AG09319 (cell line): ENCODE measurements around the gene FITM1.
"Not testable (repeated sequence)": the region's sequence is repeated elsewhere in the genome, so short reads cannot be mapped to it uniquely, and the experiment has no call there.

Experiments
- DNase-seq: peaks from one replicate; pipeline ENCODE4 v3.0.0-alpha.2; 2010; ENCODE audit warnings: low read depth; ENCODE audit errors: extremely low read depth
- TF ChIP-seq, protein P1 (sequence below): IDR thresholded peaks from 2 replicates; pipeline ENCODE4 v1.5.1; 2011; ENCODE audit warnings: low read depth, mild to moderate bottlenecking, inconsistent platforms, low read length, moderate library complexity

Gene FITM1

DNA sequence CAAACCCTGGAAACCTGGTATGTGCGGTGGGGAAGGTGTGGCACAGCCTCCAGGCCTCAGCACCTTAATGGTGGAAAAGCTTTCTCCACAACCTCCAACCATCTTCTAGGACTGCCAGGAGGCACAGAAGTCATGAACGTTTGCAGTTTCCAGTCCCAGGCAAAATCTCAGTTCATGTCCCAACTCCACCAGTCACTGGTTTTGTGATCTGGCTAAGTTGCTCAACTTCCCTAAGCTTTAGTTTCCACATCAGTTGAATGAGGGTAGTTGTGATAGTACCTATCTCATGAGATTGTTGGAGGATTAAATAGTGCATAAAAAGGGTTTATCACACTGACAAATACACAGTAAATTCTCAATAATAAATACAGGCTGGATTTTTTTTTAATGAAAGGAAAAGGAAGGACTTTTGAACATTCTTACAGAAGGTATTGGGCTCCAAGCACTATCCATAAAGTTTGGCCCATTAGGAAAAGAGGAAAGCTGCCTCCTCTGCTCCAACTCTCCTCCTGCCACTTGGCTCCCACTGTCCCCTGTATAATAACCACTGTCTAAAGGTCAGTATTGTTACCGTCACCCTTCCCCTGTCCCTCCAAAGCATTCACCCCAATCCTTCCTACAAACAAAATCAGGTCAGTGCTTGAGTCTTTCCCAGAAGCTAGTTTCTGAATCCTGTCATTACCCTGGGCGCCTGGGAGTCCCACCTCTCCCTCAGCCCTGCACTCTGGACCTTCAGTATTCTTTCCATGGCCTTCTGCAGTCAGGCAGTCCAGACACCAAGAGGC is 30.1 kb upstream of the FITM1 start:
- TF ChIP-seq, protein P1, sequence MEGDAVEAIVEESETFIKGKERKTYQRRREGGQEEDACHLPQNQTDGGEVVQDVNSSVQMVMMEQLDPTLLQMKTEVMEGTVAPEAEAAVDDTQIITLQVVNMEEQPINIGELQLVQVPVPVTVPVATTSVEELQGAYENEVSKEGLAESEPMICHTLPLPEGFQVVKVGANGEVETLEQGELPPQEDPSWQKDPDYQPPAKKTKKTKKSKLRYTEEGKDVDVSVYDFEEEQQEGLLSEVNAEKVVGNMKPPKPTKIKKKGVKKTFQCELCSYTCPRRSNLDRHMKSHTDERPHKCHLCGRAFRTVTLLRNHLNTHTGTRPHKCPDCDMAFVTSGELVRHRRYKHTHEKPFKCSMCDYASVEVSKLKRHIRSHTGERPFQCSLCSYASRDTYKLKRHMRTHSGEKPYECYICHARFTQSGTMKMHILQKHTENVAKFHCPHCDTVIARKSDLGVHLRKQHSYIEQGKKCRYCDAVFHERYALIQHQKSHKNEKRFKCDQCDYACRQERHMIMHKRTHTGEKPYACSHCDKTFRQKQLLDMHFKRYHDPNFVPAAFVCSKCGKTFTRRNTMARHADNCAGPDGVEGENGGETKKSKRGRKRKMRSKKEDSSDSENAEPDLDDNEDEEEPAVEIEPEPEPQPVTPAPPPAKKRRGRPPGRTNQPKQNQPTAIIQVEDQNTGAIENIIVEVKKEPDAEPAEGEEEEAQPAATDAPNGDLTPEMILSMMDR: no peak
- DNase-seq: no peak

DNA sequence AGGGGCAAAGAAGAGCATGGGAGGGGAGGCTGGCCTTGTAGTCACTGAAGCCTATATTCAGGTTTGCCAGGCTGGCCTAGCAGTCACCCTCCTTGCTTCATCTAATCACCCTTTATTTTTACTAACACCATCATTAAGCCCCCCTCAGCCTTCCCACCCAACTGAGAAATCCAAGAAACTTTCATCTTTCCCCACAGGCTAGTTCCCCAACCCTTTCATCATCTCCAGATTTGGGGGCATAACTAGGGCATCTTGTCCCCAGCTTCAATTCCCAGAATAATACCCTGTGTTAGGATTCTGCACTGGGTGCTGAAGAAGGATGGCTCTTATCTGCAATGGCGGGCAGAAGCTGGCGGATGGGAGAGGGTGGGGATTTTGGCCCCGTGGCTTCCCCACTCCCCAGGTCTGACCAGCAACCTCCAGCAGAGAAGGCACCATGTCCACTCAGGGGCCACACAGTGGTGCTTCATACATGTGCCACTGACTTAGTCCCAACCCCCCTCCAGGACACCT is 29.4 kb upstream of the FITM1 start:
- no peak for DNase-seq
- TF ChIP-seq, protein P1: no peak

DNA sequence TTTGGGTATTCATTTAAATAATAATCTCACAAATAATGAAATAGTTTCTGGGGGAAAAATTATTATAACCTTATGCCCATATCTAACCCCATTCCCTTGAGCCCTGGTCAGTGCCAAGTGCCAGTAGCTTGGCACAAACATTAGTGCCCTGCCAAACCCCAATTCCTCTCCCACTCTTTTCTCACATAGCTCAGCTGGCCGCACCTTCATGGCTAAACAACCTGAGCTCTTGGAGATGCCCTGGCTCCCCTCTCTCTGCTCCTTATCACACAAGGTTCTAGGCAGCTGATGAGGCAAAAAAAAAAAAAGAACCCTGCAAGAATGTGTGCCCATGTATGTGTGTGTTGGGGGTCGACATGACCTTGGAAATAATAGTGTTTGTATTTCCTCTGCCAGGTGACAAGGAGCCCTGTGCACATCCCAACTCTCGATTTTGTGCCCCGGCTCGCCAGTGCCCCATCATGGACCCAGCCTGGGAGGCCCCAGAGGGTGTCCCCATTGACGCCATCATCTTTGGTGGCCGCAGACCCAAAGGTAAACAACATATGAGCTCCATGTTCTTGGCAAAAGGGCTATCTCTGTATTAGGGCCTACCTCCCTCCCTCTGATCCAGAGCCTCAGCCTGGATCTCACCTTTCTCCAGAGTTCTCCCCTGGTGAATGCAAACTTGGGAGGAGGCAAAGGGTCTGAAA is 28.0 kb upstream of the FITM1 start:
- no peak for DNase-seq

DNA sequence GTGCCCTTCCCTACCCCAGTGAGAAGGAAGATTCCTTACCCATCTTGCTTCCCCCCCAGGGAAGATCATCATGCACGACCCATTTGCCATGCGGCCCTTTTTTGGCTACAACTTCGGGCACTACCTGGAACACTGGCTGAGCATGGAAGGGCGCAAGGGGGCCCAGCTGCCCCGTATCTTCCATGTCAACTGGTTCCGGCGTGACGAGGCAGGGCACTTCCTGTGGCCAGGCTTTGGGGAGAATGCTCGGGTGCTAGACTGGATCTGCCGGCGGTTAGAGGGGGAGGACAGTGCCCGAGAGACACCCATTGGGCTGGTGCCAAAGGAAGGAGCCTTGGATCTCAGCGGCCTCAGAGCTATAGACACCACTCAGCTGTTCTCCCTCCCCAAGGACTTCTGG is 27.0 kb upstream of the FITM1 start:
- DNase-seq: no peak
- TF ChIP-seq, protein P1: no peak

More for the DNA sequence above, 28.0 kb upstream of the FITM1 start:
- TF ChIP-seq, protein P1: no peak

DNA sequence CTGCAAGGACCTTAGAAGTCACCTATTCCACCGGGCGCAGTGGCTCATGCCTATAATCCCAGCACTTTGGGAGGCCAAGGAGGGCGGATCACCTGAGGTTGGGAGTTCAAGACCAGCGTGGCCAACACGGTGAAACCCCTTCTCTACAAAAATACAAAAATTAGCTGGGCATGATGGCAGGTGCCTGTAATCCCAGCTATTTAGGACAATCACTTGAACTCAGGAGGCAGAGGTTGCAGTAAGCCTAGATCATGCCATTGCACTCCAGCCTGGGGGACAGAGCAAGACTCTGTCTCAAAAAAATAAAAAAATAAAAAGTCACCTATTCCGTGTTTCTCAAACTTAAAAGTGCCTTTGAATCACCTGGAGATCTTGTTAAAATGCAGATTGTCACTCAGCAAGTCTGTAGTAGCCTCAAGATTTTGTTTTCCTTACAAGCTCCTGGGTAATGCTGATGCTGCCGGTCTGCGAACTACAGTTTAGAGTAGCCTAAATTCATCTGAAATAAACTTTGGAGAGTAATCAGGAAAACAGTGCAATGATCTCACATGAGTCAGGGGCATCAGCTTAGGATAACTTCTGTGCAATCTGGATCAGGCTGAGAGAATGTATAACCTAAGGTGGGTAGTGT is 24.7 kb upstream of the FITM1 start:
- DNase-seq: not testable (repeated sequence)

DNA sequence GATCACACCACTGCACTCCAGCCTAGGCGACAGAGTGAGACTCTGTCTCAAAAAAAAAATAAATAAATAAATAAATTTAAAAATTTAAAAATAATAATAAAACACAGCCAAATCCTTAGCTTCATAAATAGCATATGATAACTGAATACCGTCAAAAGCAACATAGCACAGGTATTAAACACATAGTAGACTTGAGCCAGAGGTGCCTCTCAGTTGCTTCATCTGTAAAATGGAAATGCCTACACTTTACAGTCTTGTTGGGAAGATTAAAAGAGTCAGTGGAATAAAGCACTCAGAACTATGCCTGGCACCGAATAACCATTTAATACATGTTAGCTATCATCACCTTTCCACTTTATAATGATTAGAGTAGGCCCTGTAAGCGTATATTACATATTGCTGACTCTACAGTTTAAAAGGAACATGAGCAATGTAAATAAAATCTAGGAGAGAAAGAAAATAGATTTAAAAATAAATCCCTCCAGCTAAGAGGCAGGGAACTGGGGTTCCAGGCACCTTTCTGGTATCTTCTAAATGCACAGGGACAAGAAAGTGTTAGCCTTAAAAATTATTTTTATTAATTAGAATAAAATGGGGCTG is 23.7 kb upstream of the FITM1 start:
- TF ChIP-seq, protein P1: no peak

DNA sequence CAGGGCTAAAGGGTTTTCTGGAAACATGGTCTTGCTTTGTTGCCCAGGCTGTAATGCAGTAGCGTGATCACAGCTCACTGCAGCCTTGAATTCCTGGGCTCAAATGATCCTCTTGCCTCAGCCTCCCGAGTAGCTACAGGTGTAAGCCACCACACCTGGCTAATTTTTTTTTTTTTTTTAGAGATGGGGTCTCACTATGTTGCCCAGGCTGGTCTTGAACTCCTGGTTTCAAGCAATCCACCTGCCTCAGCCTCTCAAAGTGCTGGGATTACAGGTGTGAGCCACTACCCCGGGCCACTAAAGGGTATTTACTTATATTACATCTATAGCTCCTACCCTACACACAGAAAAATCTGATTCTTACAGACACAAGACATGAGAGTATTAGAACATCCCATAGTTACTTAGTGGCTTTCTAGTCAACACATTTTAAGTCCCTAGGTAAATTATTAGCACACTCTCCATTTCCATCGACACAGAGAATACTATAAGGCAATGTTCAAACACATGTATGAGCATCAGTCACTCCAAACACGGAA is 22.1 kb upstream of the FITM1 start:
- DNase-seq: no peak

More for the DNA sequence above, 23.7 kb upstream of the FITM1 start:
- no peak for DNase-seq

More for the DNA sequence above, 22.1 kb upstream of the FITM1 start:
- TF ChIP-seq, protein P1: no peak
